Endothelial cell (in vitro differentiated cells): ENCODE results near the gene CDK16. TPM values are rescaled to one million over a fixed set of nuclear protein-coding genes. Genes with fewer than 3 reads are reported as not detected.

Experiments
- DNase-seq: peaks from one replicate; pipeline ENCODE4 v3.0.0; 2021; ENCODE audit warnings: low spot score
- H3K27ac Mint-ChIP-seq: one replicate; pipeline ENCODE4 v1.8.0; 2021; ENCODE audit warnings: mixed read lengths, inconsistent platforms; ENCODE audit not compliant: unreplicated experiment
- H3K27me3 Mint-ChIP-seq: one replicate; pipeline ENCODE4 v1.8.0; 2021; ENCODE audit warnings: mild to moderate bottlenecking, moderate library complexity, mixed read lengths, inconsistent platforms; ENCODE audit not compliant: unreplicated experiment
- H3K36me3 Mint-ChIP-seq: one replicate; pipeline ENCODE4 v1.8.0; 2021; ENCODE audit warnings: mild to moderate bottlenecking, low read depth, mixed read lengths, inconsistent platforms; ENCODE audit not compliant: unreplicated experiment
- H3K4me1 Mint-ChIP-seq: one replicate; pipeline ENCODE4 v1.8.0; 2021; ENCODE audit warnings: mild to moderate bottlenecking, mixed read lengths, inconsistent platforms; ENCODE audit not compliant: unreplicated experiment
- H3K4me3 Mint-ChIP-seq: one replicate; pipeline ENCODE4 v1.8.0; 2021; ENCODE audit warnings: mild to moderate bottlenecking, mixed read lengths, inconsistent platforms; ENCODE audit not compliant: unreplicated experiment
- H3K9me3 Mint-ChIP-seq: one replicate; pipeline ENCODE4 v1.8.0; 2021; ENCODE audit warnings: mixed read lengths, inconsistent platforms; ENCODE audit not compliant: unreplicated experiment
- CTCF ChIP-seq: fragments of 200-600 bp; sonication (generic); IDR thresholded peaks from one replicate; pipeline ENCODE4 v1.5.0; 2021; ENCODE audit warnings: antibody characterized with exemption; ENCODE audit not compliant: unreplicated experiment
- total RNA-seq: library from RNA; stranded (reverse); fragmentation: NEBNext Ultra II Directional; extraction: Animal tissue kit (Norgen Biotek cat#: 25700); gene quantifications from one replicate; pipeline ENCODE4 v1.2.1, GENCODE V29; 2021; ENCODE audit not compliant: unreplicated experiment

CDK16 gene
- total RNA-seq, 1 donor from 2014 or later: 103 TPM

- Mint-ChIP-seq H3K27ac (no peak overlapping the region), H3K4me1 (no peaks in the 10 kb centered on the region), H3K36me3 (peaks cover 18% of the 10 kb centered on the region), H3K9me3 (no peaks in the 10 kb centered on the region), H3K4me3 (no peak overlapping the region), H3K27me3 (no peaks in the 10 kb centered on the region)
- DNase-seq: no peak
- no peak for TF ChIP-seq CTCF
Observed at GRCh38 chrX:47171996-47172395, 46.5 kb upstream of the CDK16 start.

- no peak for DNase-seq
- peaks cover 19% of the 10 kb centered on the region for H3K36me3 Mint-ChIP-seq
- H3K9me3 Mint-ChIP-seq: no peaks in the 10 kb centered on the region
Observed at GRCh38 chrX:47172549-47172948, 45.9 kb upstream of the CDK16 start.

GRCh38 chrX:47172971-47173792 is 45.3 kb upstream of the CDK16 start:
- DNase-seq: no peak
- no peak for TF ChIP-seq CTCF
- Mint-ChIP-seq H3K4me3 (no peak overlapping the region), H3K27me3 (no peaks in the 10 kb centered on the region), H3K4me1 (no peaks in the 10 kb centered on the region), H3K9me3 (no peaks in the 10 kb centered on the region), H3K36me3 (peaks cover 24% of the 10 kb centered on the region), H3K27ac (no peak overlapping the region)

More at GRCh38 chrX:47172549-47172948, 45.9 kb upstream of the CDK16 start:
- Mint-ChIP-seq H3K27ac (no peak overlapping the region), H3K4me3 (no peak overlapping the region), H3K27me3 (no peaks in the 10 kb centered on the region), H3K4me1 (no peaks in the 10 kb centered on the region)
- TF ChIP-seq CTCF: no peak

GRCh38 chrX:47174376-47174775 is 44.1 kb upstream of the CDK16 start:
- Mint-ChIP-seq H3K27me3 (no peaks in the 10 kb centered on the region), H3K9me3 (no peaks in the 10 kb centered on the region)

More at GRCh38 chrX:47174376-47174775, 44.1 kb upstream of the CDK16 start:
- no peak for DNase-seq
- H3K36me3 Mint-ChIP-seq: peaks cover 19% of the 10 kb centered on the region
- H3K4me1 Mint-ChIP-seq: no peaks in the 10 kb centered on the region
- TF ChIP-seq CTCF: no peak
- no peak overlapping the region for H3K4me3 Mint-ChIP-seq
- H3K27ac Mint-ChIP-seq: no peak overlapping the region
